B cell (primary cell): ENCODE data around the gene EPN2.

ENCODE experiments used
- CTCF ChIP-seq: fragments of 200-600 bp; IDR thresholded peaks from one replicate; pipeline ENCODE4 v1.8.0; 2022; ENCODE audit warnings: antibody characterized with exemption, mild to moderate bottlenecking
- EZH2 ChIP-seq: IDR thresholded peaks from 2 replicates; pipeline ENCODE4 v1.6.1; 2012; ENCODE audit warnings: borderline replicate concordance, low read depth, mild to moderate bottlenecking, moderate library complexity, low read length; ENCODE audit not compliant: insufficient read depth, poor library complexity, severe bottlenecking

DNA sequence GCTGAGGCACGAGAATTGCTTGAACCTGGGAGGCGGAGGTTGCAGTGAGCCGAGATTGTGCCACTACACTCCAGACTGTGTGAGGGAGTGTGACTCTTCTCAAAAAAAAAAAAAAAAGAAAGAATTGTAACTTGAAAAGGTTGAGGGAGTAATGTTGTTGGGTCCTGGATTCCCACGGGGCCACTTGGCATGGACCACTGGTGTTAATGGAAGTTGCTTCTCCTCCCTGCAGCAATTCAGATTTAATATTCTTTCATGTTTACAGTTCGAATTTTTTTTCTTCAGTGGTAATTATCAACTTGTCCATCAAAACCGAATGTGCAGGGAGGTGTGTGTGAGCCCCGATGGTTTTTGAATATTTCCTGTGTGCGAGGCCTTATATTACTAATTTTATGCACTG lies 7.2 kb downstream of the EPN2 start:
- TF ChIP-seq CTCF, result no peak
- no peak for TF ChIP-seq EZH2
